Ovary (tissue), 9 donors: ENCODE results near the gene TMEM236. TPM values are rescaled to one million over a fixed set of nuclear protein-coding genes. Genes with fewer than 3 reads are reported as not detected.

Experiments
- DNase-seq, 5 donors: peaks; one replicate each; pipeline ENCODE4 v3.0.0-alpha.2; 2019 to 2020
- H3K27ac ChIP-seq, 2 donors: fragments of 200-600 bp; one replicate each; pipeline versions ENCODE4 v1.5.1 to v1.8.0; 2019 to 2022
- H3K27me3 ChIP-seq: fragments of 200-600 bp; one replicate; pipeline ENCODE4 v1.8.0; 2022
- H3K36me3 ChIP-seq: fragments of 200-600 bp; sonication (generic); one replicate; pipeline ENCODE4 v1.5.1; 2019
- H3K4me1 ChIP-seq: one replicate; pipeline ENCODE4 v1.8.1; 2013; ENCODE audit warnings: mild to moderate bottlenecking, moderate library complexity; ENCODE audit not compliant: insufficient read depth
- H3K4me3 ChIP-seq: fragments of 200-600 bp; sonication (generic); one replicate; pipeline ENCODE4 v1.5.1; 2017
- H3K9me3 ChIP-seq, 2 donors: fragments of 200-600 bp in 1 of 2; sonication (generic) in 1 of 2; one replicate each; pipeline versions ENCODE4 v1.5.1 to v1.8.1; 2013 to 2019; ENCODE audit warnings: mild to moderate bottlenecking in 1 of 2, moderate library complexity in 1 of 2
- EP300 ChIP-seq: sonication (generic); formaldehyde crosslinking; IDR thresholded peaks from one replicate; pipeline ENCODE4 v1.6.1; 2017; ENCODE audit warnings: antibody characterized with exemption
- POLR2A ChIP-seq: fragments of 450-650 bp; IDR thresholded peaks from one replicate; pipeline ENCODE4 v1.6.1; 2017; ENCODE audit warnings: antibody characterized with exemption, mild to moderate bottlenecking, moderate library complexity
- WGBS, 3 donors: extraction: QIAGEN DNeasy Blood & Tissue Kit in 1 of 3; methylation state at CpG; one replicate each; pipeline versions ENCODE4 v1.1.5 to v1.1.7; 2013 to 2017; 5-methylcytosine and 5-hydroxymethylcytosine counted together
- intact Hi-C, 4 donors: fragments of 100-400 bp; cut with DNase I; formaldehyde crosslinking; loops; one replicate each; pipeline versions ENCODE4 v1.11.0 to v1.15.1; 2022 to 2023
- polyA plus RNA-seq, 2 donors: library from polyadenylated mRNA; stranded (reverse); fragments of 200-250 nt in 1 of 2; fragments of 350-450 nt in 1 of 2; fragmentation: Illumina TruSeq in 1 of 2; extraction: RNeasy Lipid Tissue Mini Kit (QIAGEN cat#74804) in 1 of 2; gene quantifications; one replicate each; pipeline ENCODE4 v1.2.3, GENCODE V29; 2013 to 2014
- total RNA-seq, 7 donors: library from RNA; depleted of rRNA in 2 of 7; stranded (reverse); fragments of >200 nt in 2 of 7; fragmentation: NEBNext Ultra II Directional in 3 of 7; extraction: Animal tissue kit (Norgen Biotek cat#: 25700) in 3 of 7; gene quantifications; one replicate each; pipeline versions ENCODE4 v1.1.0 to v1.2.4, GENCODE V29; 2016 to 2023
- TF ChIP-seq, protein P1 (sequence below), 3 donors: fragments of 450-650 bp in 2 of 3; fragments of 200-600 bp in 1 of 3; IDR thresholded peaks; one replicate each; pipeline versions ENCODE4 v1.5.1 to v1.8.0; 2016 to 2022; ENCODE audit warnings: antibody characterized with exemption in 3 of 3, mild to moderate bottlenecking in 1 of 3
- donor health status: DM: no; HTN: no; CAD: no; lungs with moderate emphysema.
- donor health status: DM: no; HTN: no; CAD: no.
- donor health status: Bipolar disorder and iron deficiency.
- donor health status: DM: yes; HTN: yes; CAD: no.
- donor health status: DM: no; HTN: no; CAD: no.
- donor health status: DM: yes; HTN: yes; CAD: no.

Gene TMEM236
- total and polyA plus RNA-seq, 9 donors, result 0.11 to 0.72 (median 0.32) TPM

DNA sequence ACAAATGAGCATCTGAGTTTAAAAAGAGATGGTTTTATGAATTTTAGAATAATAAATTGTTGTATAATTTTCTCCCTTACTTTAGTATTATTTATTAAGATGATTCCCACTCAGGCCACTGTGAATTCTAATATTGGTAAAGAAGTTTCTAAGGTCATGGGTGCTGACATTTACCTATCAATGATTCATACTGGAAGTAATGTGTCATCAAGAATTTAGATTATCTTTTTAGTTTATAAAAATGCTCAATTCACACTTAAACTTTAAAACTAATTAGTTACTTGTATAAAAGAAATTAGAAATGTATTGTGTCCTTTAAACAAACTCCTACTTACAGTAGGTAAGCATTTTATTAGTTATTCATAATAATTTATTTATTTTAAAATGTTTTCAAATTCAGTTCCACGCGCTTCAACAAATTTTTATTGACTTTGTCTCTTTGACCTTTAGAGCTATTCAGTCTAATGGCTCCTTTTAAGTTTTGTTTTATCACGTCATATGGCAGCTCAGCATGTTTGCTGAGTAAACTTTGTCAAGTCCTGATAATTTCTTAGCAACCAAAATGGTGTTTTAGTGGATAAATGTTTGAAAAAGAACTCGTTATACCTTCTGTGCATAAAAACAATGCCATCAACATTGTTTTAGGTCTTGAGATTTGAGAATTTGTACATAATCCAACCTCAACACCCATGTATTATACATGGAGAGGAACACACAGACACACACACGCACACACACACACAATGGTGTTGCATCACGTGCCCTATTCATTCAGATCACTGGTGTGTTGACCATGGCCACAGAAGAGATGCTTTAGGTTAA is 42.0 kb downstream of the TMEM236 start:
- 38 to 64% (median 47%) methylated on average over 6 of the region's 6 CpGs for WGBS, 3 donors
- intact Hi-C loops, result no loop called here
- Histone ChIP-seq H3K27me3 (no peaks in the 10 kb centered on the region), H3K27ac (no peak overlapping the region), H3K36me3 (no peaks in the 10 kb centered on the region), H3K4me3 (no peak overlapping the region), H3K9me3 (no peaks in the 10 kb centered on the region), H3K4me1 (no peaks in the 10 kb centered on the region)
- no peak for DNase-seq
- TF ChIP-seq POLR2A (no peak), EP300 (no peak)
- TF ChIP-seq, protein P1, sequence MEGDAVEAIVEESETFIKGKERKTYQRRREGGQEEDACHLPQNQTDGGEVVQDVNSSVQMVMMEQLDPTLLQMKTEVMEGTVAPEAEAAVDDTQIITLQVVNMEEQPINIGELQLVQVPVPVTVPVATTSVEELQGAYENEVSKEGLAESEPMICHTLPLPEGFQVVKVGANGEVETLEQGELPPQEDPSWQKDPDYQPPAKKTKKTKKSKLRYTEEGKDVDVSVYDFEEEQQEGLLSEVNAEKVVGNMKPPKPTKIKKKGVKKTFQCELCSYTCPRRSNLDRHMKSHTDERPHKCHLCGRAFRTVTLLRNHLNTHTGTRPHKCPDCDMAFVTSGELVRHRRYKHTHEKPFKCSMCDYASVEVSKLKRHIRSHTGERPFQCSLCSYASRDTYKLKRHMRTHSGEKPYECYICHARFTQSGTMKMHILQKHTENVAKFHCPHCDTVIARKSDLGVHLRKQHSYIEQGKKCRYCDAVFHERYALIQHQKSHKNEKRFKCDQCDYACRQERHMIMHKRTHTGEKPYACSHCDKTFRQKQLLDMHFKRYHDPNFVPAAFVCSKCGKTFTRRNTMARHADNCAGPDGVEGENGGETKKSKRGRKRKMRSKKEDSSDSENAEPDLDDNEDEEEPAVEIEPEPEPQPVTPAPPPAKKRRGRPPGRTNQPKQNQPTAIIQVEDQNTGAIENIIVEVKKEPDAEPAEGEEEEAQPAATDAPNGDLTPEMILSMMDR (IDR thresholded peaks at IDR 0.05), result no peak

DNA sequence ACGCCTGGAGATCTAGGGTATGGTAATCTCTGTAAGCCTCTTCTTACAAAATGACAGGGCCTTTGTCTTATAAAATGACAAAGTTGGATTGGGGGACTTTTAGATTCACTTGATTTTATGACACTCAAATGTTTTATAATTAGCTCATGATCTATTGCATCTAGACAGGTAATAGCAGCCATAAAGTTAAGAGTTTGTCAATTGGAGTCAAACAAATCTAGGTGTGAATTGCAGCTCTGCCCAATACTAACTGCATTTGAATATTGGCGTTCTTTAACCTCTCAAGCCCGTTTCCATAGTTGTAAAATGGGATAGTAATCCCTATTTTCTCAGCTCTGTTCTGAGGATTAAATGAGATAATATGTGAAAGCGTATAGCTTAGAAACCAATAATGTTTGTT is 43.1 kb downstream of the TMEM236 start:
- TF ChIP-seq EP300 (no peak), POLR2A (no peak)
- TF ChIP-seq, protein P1 (IDR thresholded peaks at IDR 0.05), result no peak
- intact Hi-C loops, result no loop called here
- Histone ChIP-seq H3K9me3 (no peaks in the 10 kb centered on the region), H3K36me3 (no peaks in the 10 kb centered on the region), H3K27me3 (no peaks in the 10 kb centered on the region), H3K4me1 (no peaks in the 10 kb centered on the region), H3K27ac (no peak overlapping the region), H3K4me3 (no peak overlapping the region)
- DNase-seq, result no peak
- 80 to 95% (median 85%) methylated on average over 4 of the region's 4 CpGs for WGBS, 3 donors

DNA sequence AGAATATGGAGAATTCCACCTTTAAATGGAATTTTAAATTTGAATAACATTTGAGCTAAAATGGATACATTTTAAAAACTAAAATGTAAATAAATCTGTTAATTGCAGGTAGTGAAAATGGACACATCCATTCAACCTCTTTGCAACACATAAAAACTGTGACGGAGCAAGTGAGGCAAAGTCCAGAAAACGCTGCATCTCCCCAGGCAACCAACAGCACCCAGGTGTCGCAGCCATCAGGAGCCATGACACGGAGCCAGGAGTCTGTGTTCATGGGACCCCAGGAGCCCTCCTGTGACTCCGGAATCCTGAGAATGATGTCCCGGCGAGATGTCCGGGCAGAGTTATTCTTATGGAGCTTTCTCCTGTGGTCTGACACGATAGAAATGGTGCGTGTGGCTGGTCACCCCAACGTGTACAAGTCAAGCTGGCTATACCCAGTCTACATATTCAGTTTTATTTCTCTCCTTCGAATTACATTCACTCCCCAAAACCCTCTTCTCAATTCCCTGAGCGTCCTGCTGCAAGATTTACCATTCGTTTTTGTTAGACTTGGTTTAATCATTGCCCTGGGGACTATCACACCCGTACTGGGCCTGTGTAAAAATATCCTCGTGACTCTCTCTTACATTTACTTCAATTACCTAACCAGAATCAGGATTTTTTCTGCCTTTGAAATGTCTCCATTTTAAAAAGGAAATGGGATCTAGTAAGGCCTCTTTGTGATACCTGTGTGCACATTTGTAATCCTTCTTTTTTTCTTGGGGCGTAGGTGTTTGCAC is 44.0 kb downstream of the TMEM236 start:
- H3K4me1 ChIP-seq, result no peaks in the 10 kb centered on the region
- no peaks in the 10 kb centered on the region for H3K36me3 ChIP-seq
- TF ChIP-seq EP300 (no peak), POLR2A (no peak)
- TF ChIP-seq, protein P1 (IDR thresholded peaks at IDR 0.05), result no peak
- H3K27ac ChIP-seq, result no peak overlapping the region
- DNase-seq, result no peak
- intact Hi-C loops, result no loop called here
- no peak overlapping the region for H3K4me3 ChIP-seq
- H3K27me3 ChIP-seq, result no peaks in the 10 kb centered on the region
- WGBS, 3 donors, result 89 to 94% (median 89%) methylated on average over 17 of the region's 17 CpGs
- no peaks in the 10 kb centered on the region for H3K9me3 ChIP-seq

DNA sequence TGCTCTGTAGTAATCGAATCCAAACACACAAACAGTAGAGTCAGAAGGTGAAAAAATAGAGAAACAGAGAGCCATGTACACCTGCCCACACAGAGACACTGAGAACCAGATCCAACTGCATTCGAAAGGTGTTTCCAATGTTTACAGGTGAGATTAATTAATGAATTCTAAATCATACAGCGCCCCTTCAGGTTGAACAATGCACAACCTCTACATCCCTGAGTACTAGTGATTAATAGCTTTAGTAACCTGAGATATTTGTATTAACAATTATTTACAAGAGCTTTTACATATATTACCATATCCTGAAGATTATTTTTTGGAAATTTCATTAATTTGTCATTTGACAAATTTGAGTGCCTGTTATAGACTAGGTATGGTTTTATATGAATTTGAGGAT is 49.5 kb downstream of the TMEM236 start:
- no peaks in the 10 kb centered on the region for H3K9me3 ChIP-seq
- no peak overlapping the region for H3K27ac ChIP-seq
- intact Hi-C loops, result no loop called here
- H3K4me1 ChIP-seq, result no peaks in the 10 kb centered on the region
- no peak for DNase-seq
- no peaks in the 10 kb centered on the region for H3K36me3 ChIP-seq
- TF ChIP-seq POLR2A (no peak), EP300 (no peak)
- TF ChIP-seq, protein P1 (IDR thresholded peaks at IDR 0.05), result no peak
- no peak overlapping the region for H3K4me3 ChIP-seq
- 87 to 93% (median 91%) methylated on average over 3 of the region's 3 CpGs for WGBS, 3 donors
- no peaks in the 10 kb centered on the region for H3K27me3 ChIP-seq
